GM12878 (cell line): ENCODE results near the gene LRP1. TPM values are rescaled to one million over a fixed set of nuclear protein-coding genes. Genes with fewer than 3 reads are reported as not detected.

ENCODE experiments used
- ATAC-seq: fragments of 200-7000 bp; cut with Tn5 transposase; 3 replicates; pipeline ENCODE4 v1.9.1; 2020; ENCODE audit warnings: mild to moderate bottlenecking, moderate library complexity
- BruUV-seq: library from RNA; stranded (reverse); fragments of 400-500 nt; replicated peaks from 2 replicates; lab custom pipeline; 2021; lab: Mats Ljungman, UMichigan
- CTCF ChIA-PET: fragments of 300-600 bp; sonication (Branson Sonifier 250); formaldehyde crosslinking; extraction: SDS; loops from one replicate; lab custom pipeline; 2021; ENCODE audit warnings: inconsistent platforms; lab: Yijun Ruan, JAX
- POLR2A ChIA-PET: fragments of 350-600 bp; formaldehyde crosslinking; extraction: SDS; loops from one replicate; lab custom pipeline; 2021; ENCODE audit warnings: inconsistent platforms; lab: Charles Lee
- RAD21 ChIA-PET: fragments of 300-600 bp; sonication (Branson Sonifier 250); formaldehyde crosslinking; loops from one replicate; lab custom pipeline; 2023; ENCODE audit warnings: antibody characterized with exemption; ENCODE audit not compliant: unreplicated experiment; lab: Charles Lee
- SMC1A ChIA-PET: fragments of 300-600 bp; sonication (Branson Sonifier 250); formaldehyde crosslinking; loops from one replicate; lab custom pipeline; 2023; ENCODE audit not compliant: unreplicated experiment, uncharacterized antibody; lab: Charles Lee
- DNase-seq: peaks from one replicate; pipeline ENCODE4 v3.0.0-alpha.2; 2011; ENCODE audit warnings: low read depth, low spot score
- FAIRE-seq: peaks from 3 replicates; lab custom pipeline; 2011; peaks lifted over from hg19 to GRCh38; lab: Jason Lieb, UNC
- H2AFZ ChIP-seq: 2 replicates; pipeline ENCODE4 v1.6.0; 2011; ENCODE audit warnings: low read depth, low read length, control low read depth; ENCODE audit not compliant: control insufficient read depth
- H3K27ac ChIP-seq: 2 replicates; pipeline ENCODE4 v1.5.1; 2011; ENCODE audit warnings: control low read depth; ENCODE audit not compliant: control insufficient read depth, insufficient read depth
- H3K27me3 ChIP-seq, 2 experiments: replicated peaks in 1 of 2; 2 replicates each; pipeline versions ENCODE4 v1.6.0 to v1.6.1; 2011; ENCODE audit warnings: low read length in 1 of 2; ENCODE audit not compliant: control insufficient read depth in 2 of 2, insufficient read depth in 2 of 2
- H3K36me3 ChIP-seq, 2 experiments: 2 replicates each; pipeline ENCODE4 v1.5.1; 2011; ENCODE audit warnings: low read length in 1 of 2; ENCODE audit not compliant: control insufficient read depth in 2 of 2, insufficient read depth in 2 of 2
- H3K4me1 ChIP-seq: 2 replicates; pipeline ENCODE4 v1.6.1; 2011; ENCODE audit warnings: mild to moderate bottlenecking, low read length, moderate library complexity, mixed read lengths; ENCODE audit not compliant: control insufficient read depth, insufficient read depth
- H3K4me2 ChIP-seq: 2 replicates; pipeline ENCODE4 v1.6.0; 2011; ENCODE audit warnings: control low read depth; ENCODE audit not compliant: control insufficient read depth, insufficient read depth
- H3K4me3 ChIP-seq: fragments of 200-600 bp; sonication (generic); 2 replicates; pipeline ENCODE4 v1.5.1; 2016
- H3K79me2 ChIP-seq: 2 replicates; pipeline ENCODE4 v1.6.0; 2011; ENCODE audit warnings: low read length; ENCODE audit not compliant: control insufficient read depth, insufficient read depth
- H3K9ac ChIP-seq: 2 replicates; pipeline ENCODE4 v1.8.0; 2011; ENCODE audit warnings: low read length, control low read depth, mixed read lengths; ENCODE audit not compliant: control insufficient read depth, insufficient read depth
- H3K9me3 ChIP-seq: replicated peaks from 3 replicates; pipeline ENCODE4 v1.5.1; 2011; ENCODE audit warnings: mild to moderate bottlenecking, low read length; ENCODE audit not compliant: control insufficient read depth, insufficient read depth
- H4K20me1 ChIP-seq: 2 replicates; pipeline ENCODE4 v1.6.0; 2011; ENCODE audit not compliant: control insufficient read depth, insufficient read depth
- BHLHE40 ChIP-seq, 2 experiments: fragments of 450-650 bp in 1 of 2; IDR thresholded peaks; 2 replicates each; pipeline ENCODE4 v1.6.1; 2011 to 2017; ENCODE audit warnings: low read depth in 2 of 2, borderline replicate concordance in 1 of 2, improper control_type of control experiment in 1 of 2, low read length in 1 of 2, mild to moderate bottlenecking in 1 of 2
- CBFB ChIP-seq: IDR thresholded peaks from 2 replicates; pipeline ENCODE4 v1.6.1; 2016; ENCODE audit warnings: antibody characterized with exemption, low read depth
- CREB1 ChIP-seq: IDR thresholded peaks from 2 replicates; pipeline ENCODE4 v1.6.1; 2012; ENCODE audit warnings: low read depth, mild to moderate bottlenecking, inconsistent platforms
- CREM ChIP-seq: IDR thresholded peaks from 2 replicates; pipeline ENCODE4 v1.6.1; 2014; ENCODE audit warnings: antibody characterized with exemption, low read depth
- NFYA ChIP-seq: IDR thresholded peaks from 2 replicates; pipeline ENCODE4 v1.6.1; 2011; ENCODE audit warnings: low read depth, mild to moderate bottlenecking, low read length, improper control_type of control experiment, borderline replicate concordance
- RAD21 ChIP-seq: IDR thresholded peaks from 2 replicates; pipeline ENCODE4 v1.6.1; 2011; ENCODE audit warnings: mild to moderate bottlenecking, low read depth, low read length, moderate library complexity; ENCODE audit not compliant: insufficient read depth
- SMC3 ChIP-seq: IDR thresholded peaks from 2 replicates; pipeline ENCODE4 v1.6.1; 2011; ENCODE audit warnings: low read length, improper control_type of control experiment, borderline replicate concordance
- WGBS: methylation state at CpG from one replicate; pipeline ENCODE4 v1.1.6; 2016; ENCODE audit warnings: low lambda C conversion rate; ENCODE audit not compliant: insufficient replicate concordance, insufficient coverage; ENCODE audit errors: missing lambda C conversion rate; 5-methylcytosine and 5-hydroxymethylcytosine counted together
- in situ Hi-C: fragments of 300-500 bp; cut with MboI; formaldehyde crosslinking; loops from 9 replicates; pipeline ENCODE4 v1.14.3; 2018; ENCODE audit warnings: mixed read lengths
- intact Hi-C: fragments of 100-400 bp; cut with micrococcal nuclease; formaldehyde crosslinking; loops from one replicate; pipeline ENCODE4 v1.14.2; 2022; ENCODE audit not compliant: unreplicated experiment
- polyA plus RNA-seq, 11 experiments: library from polyadenylated mRNA; depleted of rRNA in 4 of 11; unstranded in 6 of 11; stranded (reverse) in 5 of 11; fragments of >200 nt; fragmentation: Nextera tagmentation in 4 of 11; fragmentation: Illumina TruSeq in 1 of 11; extraction: Ambion mirVana in 4 of 11; extraction: Trizol in 1 of 11; gene quantifications; 1 replicate in 1 of 11; 2 replicates in 10 of 11; pipeline versions ENCODE4 v1.2.1 to v1.2.3, GENCODE V29; 2011 to 2016; ENCODE audit warnings: inconsistent platforms in 2 of 11, missing spikeins in 2 of 11, low read depth in 1 of 11
- total RNA-seq, 4 experiments: library from RNA; depleted of rRNA in 3 of 4; stranded (reverse); fragments of >200 nt in 3 of 4; fragmentation: Illumina TruSeq in 1 of 4; extraction: Trizol in 1 of 4; gene quantifications; 2 replicates each; pipeline versions ENCODE4 v1.2.1 to v1.2.3, GENCODE V29; 2013 to 2021
- TF ChIP-seq, protein P1 (sequence below), 3 experiments: IDR thresholded peaks in 2 of 3; conservative IDR thresholded peaks in 1 of 3; 2 replicates each; pipeline ENCODE4 v1.5.1; 2011; ENCODE audit warnings: low read depth in 3 of 3, low read length in 3 of 3, mild to moderate bottlenecking in 3 of 3, control low read depth in 2 of 3, moderate library complexity in 2 of 3, inconsistent platforms in 1 of 3, mixed read lengths in 1 of 3; ENCODE audit not compliant: control insufficient read depth in 2 of 3, insufficient read depth in 1 of 3; ENCODE audit errors: extremely low read depth in 1 of 3

Gene LRP1
- total and polyA plus RNA-seq, 10 of the 15 experiments (the other 5 are each of a cell fraction or from before 2014, with no cell fraction given): under 0.01 to 1.1 (median 0.20) TPM; not detected in 2

DNA sequence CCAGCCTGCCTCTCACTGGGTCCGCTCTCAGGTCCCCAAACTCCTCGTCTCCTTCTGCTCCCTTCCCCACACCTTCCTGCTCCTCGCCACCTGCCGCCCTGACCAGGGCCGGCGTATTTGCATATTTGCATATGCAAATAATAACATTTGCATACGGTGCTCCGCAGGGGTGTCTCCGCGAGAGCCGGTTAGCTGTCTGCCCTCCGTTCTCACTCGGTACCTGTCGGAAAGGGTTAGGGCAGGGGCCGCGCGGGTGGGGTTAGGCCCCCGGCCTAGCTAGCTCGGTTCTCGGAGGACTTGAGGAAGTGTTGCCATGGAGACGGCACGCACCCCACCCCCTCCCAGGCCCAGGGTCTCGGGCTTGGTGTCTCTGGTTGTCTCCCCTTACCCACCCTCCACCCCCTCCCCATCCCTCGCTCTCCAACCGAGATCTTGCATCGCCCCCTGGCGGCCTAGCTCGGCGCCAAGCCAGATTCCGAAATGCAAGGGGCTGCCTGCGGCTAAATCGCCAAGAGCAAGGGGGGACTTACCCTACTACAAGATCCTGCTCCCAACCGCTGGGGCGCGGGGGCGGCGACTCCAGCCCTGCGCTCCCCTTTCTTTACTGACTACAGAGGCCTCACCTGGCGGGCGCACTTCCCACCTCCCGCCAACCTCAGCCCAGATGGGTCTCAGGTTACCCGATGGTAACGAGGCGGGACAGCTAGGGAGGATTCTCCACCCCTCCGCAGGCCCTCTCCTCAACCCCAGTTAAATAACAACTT, 114.6 kb downstream of the LRP1 start (continued):
- TF ChIP-seq, protein P1, sequence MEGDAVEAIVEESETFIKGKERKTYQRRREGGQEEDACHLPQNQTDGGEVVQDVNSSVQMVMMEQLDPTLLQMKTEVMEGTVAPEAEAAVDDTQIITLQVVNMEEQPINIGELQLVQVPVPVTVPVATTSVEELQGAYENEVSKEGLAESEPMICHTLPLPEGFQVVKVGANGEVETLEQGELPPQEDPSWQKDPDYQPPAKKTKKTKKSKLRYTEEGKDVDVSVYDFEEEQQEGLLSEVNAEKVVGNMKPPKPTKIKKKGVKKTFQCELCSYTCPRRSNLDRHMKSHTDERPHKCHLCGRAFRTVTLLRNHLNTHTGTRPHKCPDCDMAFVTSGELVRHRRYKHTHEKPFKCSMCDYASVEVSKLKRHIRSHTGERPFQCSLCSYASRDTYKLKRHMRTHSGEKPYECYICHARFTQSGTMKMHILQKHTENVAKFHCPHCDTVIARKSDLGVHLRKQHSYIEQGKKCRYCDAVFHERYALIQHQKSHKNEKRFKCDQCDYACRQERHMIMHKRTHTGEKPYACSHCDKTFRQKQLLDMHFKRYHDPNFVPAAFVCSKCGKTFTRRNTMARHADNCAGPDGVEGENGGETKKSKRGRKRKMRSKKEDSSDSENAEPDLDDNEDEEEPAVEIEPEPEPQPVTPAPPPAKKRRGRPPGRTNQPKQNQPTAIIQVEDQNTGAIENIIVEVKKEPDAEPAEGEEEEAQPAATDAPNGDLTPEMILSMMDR (IDR thresholded peaks at IDR 0.05 in 2 of 3, conservative IDR thresholded peaks at IDR 0.05 in 1 of 3; ENCODE audit: control insufficient read depth in 2 of 3, extremely low read depth in 1 of 3, insufficient read depth in 1 of 3, low read depth in 3 of 3, low read length in 3 of 3): peak; percentile 59 to 77 (median 68)

DNA sequence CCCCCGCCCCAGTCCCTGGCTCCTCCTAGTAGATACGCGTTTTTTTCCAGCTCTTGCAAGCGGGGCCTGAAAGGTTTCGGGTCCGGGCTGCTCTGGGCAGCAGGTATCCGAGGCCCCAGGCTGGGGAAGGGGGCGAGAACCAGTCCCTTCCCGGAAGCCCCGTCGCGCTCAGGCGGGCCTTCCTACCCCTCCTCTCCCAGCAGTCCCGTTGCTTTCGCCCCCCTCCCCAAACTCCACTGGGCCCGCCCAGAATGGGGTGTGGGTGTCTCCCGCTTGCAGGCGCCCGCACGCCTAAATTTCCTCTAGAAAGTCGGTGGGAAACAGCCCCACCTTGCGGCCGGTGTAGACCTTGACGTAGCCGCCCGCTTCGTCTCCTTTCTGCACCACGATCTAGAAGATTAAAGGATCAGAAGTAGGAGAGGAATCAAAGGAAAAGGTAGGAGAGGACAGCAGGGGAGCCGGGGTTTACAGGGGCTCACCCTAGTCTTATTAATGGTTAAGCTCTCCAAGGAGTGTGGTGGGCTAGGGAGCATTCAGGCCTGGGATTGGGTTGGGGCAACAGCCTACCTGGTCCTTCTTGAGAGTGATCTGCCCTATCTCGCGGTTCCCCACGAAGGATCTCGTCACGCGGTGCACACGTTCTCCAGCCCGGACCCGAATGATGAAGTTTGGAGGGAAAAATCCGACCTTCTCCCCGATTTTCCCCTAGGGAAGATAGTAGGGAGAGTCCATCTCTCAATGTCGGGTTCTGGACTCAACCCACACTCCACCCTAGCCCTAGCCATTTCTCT, 115.4 kb downstream of the LRP1 start:
- H3K27ac ChIP-seq: no peak overlapping the region
- RAD21 ChIA-PET: interaction anchor here (0.6 to 14.4 kb wide), 16 partner anchors 9 to 597 kb away, joined by 3 to 85 read pairs (median 4); partner anchors contain the start of genes INHBE, NXPH4, SHMT2 and STAT6
- CTCF ChIA-PET: interaction anchor here (0.7 to 10.7 kb wide), 28 partner anchors 8 to 477 kb away, joined by 3 to 271 read pairs (median 5); partner anchors contain the start of genes INHBC, INHBE, SHMT2 and STAC3
- POLR2A ChIA-PET: interaction anchor here (0.5 to 1.8 kb wide), 3 partner anchors 14 to 30 kb away, joined by 5 to 12 read pairs (median 5); partner anchors contain the start of gene SHMT2
- H4K20me1 ChIP-seq: peaks cover 2% of the 10 kb centered on the region; the same call in 1 of the 2 replicates
- H3K9me3 ChIP-seq: no peaks in the 10 kb centered on the region
- in situ Hi-C loops: no loop called here
- SMC1A ChIA-PET: interaction anchor here (1.0 to 8.1 kb wide), 7 partner anchors 13 to 217 kb away, joined by 3 to 55 read pairs (median 4); partner anchors contain the start of gene SHMT2
- H2AFZ ChIP-seq: no peak overlapping the region
- DNase-seq (no peak), FAIRE-seq (no peak), ATAC-seq (peak; percentile 48)
- H3K4me1 ChIP-seq: peaks cover 39% of the 10 kb centered on the region
- 3% methylated on average over 35 of the region's 41 CpGs for WGBS
- peaks cover 5% of the 10 kb centered on the region in 2 experiments; a peak in 3 of 4 replicates for H3K27me3 ChIP-seq
- intact Hi-C loops: loop anchor here (1.0 to 5.0 kb wide), 3 partner anchors 30 to 121 kb away; no protein-coding TSS in a partner anchor
- H3K36me3 ChIP-seq: no peaks in the 10 kb centered on the region
- BruUV-seq: TSS peak; percentile 59
- peak overlapping the region; percentile 88 for H3K4me2 ChIP-seq
- peak overlapping the region; percentile 61; the same call in 1 of the 2 replicates for H3K4me3 ChIP-seq
- H3K9ac ChIP-seq: no peak overlapping the region
- TF ChIP-seq SMC3 (peak; percentile 42), NFYA (no peak), RAD21 (peak; percentile 65), CREB1 (peak; percentile 78), BHLHE40 (IDR thresholded peaks at IDR 0.05; ENCODE audit: borderline replicate concordance in 1 of 2, low read depth in 2 of 2, low read length in 1 of 2) (0 out of 4 replicates have a peak, but pooled peaks of 1 of the 2 experiments have one; percentile 8), CREM (peak; percentile 76), CBFB (no peak)
- TF ChIP-seq, protein P1 (IDR thresholded peaks at IDR 0.05 in 2 of 3, conservative IDR thresholded peaks at IDR 0.05 in 1 of 3; ENCODE audit: control insufficient read depth in 2 of 3, extremely low read depth in 1 of 3, insufficient read depth in 1 of 3, low read depth in 3 of 3, low read length in 3 of 3): peak; percentile 68 to 84 (median 79)
- H3K79me2 ChIP-seq: no peaks in the 10 kb centered on the region
